Calu3 (cell line): ENCODE results near the gene SLC37A1. TPM values are rescaled to one million over a fixed set of nuclear protein-coding genes. Genes with fewer than 3 reads are reported as not detected.

Experiments
- BruUV-seq: library from RNA; stranded (reverse); fragments of 400-500 nt; replicated peaks from 2 replicates; lab custom pipeline; 2021; lab: Mats Ljungman, UMichigan
- CTCF ChIA-PET: fragments of 300-600 bp; sonication (Branson Sonifier 250); formaldehyde crosslinking; loops from one replicate; lab custom pipeline; 2022; ENCODE audit warnings: antibody characterized with exemption; lab: Charles Lee
- DNase-seq: peaks from one replicate; pipeline ENCODE4 v3.0.0; 2022
- H3K27ac Mint-ChIP-seq: one replicate; pipeline ENCODE4 v1.8.0; 2022; ENCODE audit warnings: mixed read lengths; ENCODE audit not compliant: unreplicated experiment
- H3K27me3 Mint-ChIP-seq: one replicate; pipeline ENCODE4 v1.8.0; 2022; ENCODE audit warnings: mixed read lengths; ENCODE audit not compliant: unreplicated experiment
- H3K36me3 Mint-ChIP-seq: one replicate; pipeline ENCODE4 v1.8.0; 2022; ENCODE audit warnings: mild to moderate bottlenecking, moderate library complexity, mixed read lengths; ENCODE audit not compliant: insufficient read depth, unreplicated experiment
- H3K4me1 Mint-ChIP-seq: one replicate; pipeline ENCODE4 v1.8.0; 2022; ENCODE audit warnings: mild to moderate bottlenecking, low read depth, mixed read lengths; ENCODE audit not compliant: unreplicated experiment
- H3K4me3 Mint-ChIP-seq: one replicate; pipeline ENCODE4 v1.8.0; 2022; ENCODE audit warnings: mild to moderate bottlenecking, low read depth, moderate library complexity, mixed read lengths; ENCODE audit not compliant: unreplicated experiment
- H3K9me3 Mint-ChIP-seq: one replicate; pipeline ENCODE4 v1.8.0; 2022; ENCODE audit warnings: low read depth, mixed read lengths; ENCODE audit not compliant: unreplicated experiment
- intact Hi-C: fragments of 100-400 bp; cut with micrococcal nuclease; formaldehyde crosslinking; loops from one replicate; pipeline ENCODE4 v1.10.0; 2022; ENCODE audit not compliant: unreplicated experiment
- total RNA-seq: library from RNA; stranded (reverse); gene quantifications from 2 replicates; pipeline ENCODE4 v1.2.3, GENCODE V29; 2022
- TF ChIP-seq, protein P1 (sequence below): fragments of 200-600 bp; IDR thresholded peaks from one replicate; pipeline ENCODE4 v1.8.0; 2022; ENCODE audit warnings: antibody characterized with exemption; ENCODE audit not compliant: unreplicated experiment

Gene SLC37A1
- total RNA-seq, 1 experiment from 2014 or later, result 24.9 TPM

DNA sequence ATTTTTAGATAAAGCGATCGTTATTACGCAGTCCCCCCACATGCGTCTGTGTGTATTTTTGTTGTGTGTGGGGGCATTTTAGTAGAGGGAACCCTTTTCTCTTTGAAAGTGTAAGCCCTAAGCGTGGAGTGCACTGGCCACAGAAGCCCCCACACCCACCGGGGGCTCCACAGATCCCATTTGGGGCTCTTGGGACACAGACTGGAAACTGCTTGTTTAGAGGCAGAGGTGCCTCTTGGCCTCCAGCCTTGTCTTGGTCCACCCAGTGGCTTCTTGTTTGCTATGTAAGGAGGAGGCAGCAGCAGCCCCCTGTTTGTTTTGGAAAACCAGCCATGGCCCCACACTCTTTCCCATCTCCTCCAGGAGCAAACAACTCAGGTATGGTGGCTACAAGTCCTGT, 42.8 kb downstream of the SLC37A1 start:
- H3K27me3 Mint-ChIP-seq, result no peaks in the 10 kb centered on the region
- H3K4me1 Mint-ChIP-seq, result no peaks in the 10 kb centered on the region
- no peaks in the 10 kb centered on the region for H3K9me3 Mint-ChIP-seq
- no peak overlapping the region for H3K4me3 Mint-ChIP-seq
- intact Hi-C loops, result no loop called here
- peaks cover 29% of the 10 kb centered on the region for H3K36me3 Mint-ChIP-seq
- BruUV-seq, result no TSS peak
- no peak overlapping the region for H3K27ac Mint-ChIP-seq
- TF ChIP-seq, protein P1, sequence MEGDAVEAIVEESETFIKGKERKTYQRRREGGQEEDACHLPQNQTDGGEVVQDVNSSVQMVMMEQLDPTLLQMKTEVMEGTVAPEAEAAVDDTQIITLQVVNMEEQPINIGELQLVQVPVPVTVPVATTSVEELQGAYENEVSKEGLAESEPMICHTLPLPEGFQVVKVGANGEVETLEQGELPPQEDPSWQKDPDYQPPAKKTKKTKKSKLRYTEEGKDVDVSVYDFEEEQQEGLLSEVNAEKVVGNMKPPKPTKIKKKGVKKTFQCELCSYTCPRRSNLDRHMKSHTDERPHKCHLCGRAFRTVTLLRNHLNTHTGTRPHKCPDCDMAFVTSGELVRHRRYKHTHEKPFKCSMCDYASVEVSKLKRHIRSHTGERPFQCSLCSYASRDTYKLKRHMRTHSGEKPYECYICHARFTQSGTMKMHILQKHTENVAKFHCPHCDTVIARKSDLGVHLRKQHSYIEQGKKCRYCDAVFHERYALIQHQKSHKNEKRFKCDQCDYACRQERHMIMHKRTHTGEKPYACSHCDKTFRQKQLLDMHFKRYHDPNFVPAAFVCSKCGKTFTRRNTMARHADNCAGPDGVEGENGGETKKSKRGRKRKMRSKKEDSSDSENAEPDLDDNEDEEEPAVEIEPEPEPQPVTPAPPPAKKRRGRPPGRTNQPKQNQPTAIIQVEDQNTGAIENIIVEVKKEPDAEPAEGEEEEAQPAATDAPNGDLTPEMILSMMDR, result no peak
- CTCF ChIA-PET, result no interaction called here
- no peak for DNase-seq

DNA sequence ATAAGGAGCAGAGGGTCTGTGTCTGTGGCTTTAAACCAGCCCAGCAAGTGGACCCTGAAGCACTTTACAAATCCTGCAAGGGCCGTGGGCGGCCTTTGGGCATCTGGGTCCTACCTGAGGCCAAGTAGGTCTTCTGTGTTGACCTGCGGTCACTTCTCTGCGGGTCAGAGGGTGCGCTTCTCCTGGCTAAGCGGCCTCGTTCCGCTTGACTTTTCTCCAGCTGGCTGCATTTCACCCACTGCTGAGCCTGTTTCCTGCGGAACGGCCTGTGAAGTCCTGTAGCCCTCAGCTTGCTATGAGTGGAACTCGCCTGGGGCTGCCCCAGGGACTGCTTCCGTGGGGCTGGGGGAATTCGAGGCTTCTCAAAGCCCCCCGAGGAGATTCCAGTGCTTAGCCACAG, 43.3 kb downstream of the SLC37A1 start:
- intact Hi-C loops, result no loop called here
- no peaks in the 10 kb centered on the region for H3K9me3 Mint-ChIP-seq
- no peaks in the 10 kb centered on the region for H3K27me3 Mint-ChIP-seq
- CTCF ChIA-PET, result no interaction called here
- H3K36me3 Mint-ChIP-seq, result peaks cover 29% of the 10 kb centered on the region
- no peak overlapping the region for H3K4me3 Mint-ChIP-seq
- no peak for DNase-seq
- no peaks in the 10 kb centered on the region for H3K4me1 Mint-ChIP-seq
- no peak overlapping the region for H3K27ac Mint-ChIP-seq
- BruUV-seq, result no TSS peak
- TF ChIP-seq, protein P1, result no peak

DNA sequence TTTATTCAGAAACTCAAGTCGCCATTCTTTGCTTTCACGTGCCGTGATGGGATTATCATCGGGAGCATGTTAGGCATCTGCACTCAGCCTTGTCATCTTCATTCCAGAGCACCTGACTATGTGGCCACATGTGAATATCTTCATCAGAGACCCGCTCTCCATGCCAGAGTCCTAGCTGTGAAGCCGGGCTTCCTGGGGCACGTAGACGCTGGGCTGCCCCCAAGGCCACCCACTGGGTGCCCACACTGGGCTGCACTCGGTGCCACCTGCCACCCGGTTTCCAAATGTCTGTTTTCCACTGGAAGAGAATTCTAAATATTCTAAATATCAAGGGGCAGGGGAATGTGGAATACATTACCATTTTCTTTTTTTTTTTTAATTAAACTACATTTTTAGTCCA, 43.8 kb downstream of the SLC37A1 start:
- CTCF ChIA-PET, result no interaction called here
- Mint-ChIP-seq H3K27me3 (no peaks in the 10 kb centered on the region), H3K27ac (no peak overlapping the region), H3K9me3 (no peaks in the 10 kb centered on the region), H3K4me3 (no peak overlapping the region), H3K36me3 (peaks cover 29% of the 10 kb centered on the region), H3K4me1 (no peaks in the 10 kb centered on the region)
- no peak for DNase-seq
- TF ChIP-seq, protein P1, result no peak
- no TSS peak for BruUV-seq
- intact Hi-C loops, result no loop called here

- Mint-ChIP-seq H3K4me1 (no peaks in the 10 kb centered on the region), H3K27me3 (no peaks in the 10 kb centered on the region), H3K4me3 (no peak overlapping the region), H3K36me3 (peaks cover 29% of the 10 kb centered on the region), H3K27ac (no peak overlapping the region), H3K9me3 (no peaks in the 10 kb centered on the region)
- intact Hi-C loops, result no loop called here
- TF ChIP-seq, protein P1, result no peak
- DNase-seq, result no peak
- BruUV-seq, result no TSS peak
- CTCF ChIA-PET, result no interaction called here
Measured at GRCh38 chr21:42558368-42558767, 44.7 kb downstream of the SLC37A1 start.
